GM19372 (cell line): ENCODE data around the gene GARNL3.

Experiments
- ATAC-seq: cut with Tn5 transposase; IDR thresholded peaks from one replicate; pipeline ENCODE4 v1.9.1; 2021; ENCODE audit warnings: mild to moderate bottlenecking, low read depth, moderate library complexity; ENCODE audit not compliant: unreplicated experiment

Gene GARNL3, protein sequence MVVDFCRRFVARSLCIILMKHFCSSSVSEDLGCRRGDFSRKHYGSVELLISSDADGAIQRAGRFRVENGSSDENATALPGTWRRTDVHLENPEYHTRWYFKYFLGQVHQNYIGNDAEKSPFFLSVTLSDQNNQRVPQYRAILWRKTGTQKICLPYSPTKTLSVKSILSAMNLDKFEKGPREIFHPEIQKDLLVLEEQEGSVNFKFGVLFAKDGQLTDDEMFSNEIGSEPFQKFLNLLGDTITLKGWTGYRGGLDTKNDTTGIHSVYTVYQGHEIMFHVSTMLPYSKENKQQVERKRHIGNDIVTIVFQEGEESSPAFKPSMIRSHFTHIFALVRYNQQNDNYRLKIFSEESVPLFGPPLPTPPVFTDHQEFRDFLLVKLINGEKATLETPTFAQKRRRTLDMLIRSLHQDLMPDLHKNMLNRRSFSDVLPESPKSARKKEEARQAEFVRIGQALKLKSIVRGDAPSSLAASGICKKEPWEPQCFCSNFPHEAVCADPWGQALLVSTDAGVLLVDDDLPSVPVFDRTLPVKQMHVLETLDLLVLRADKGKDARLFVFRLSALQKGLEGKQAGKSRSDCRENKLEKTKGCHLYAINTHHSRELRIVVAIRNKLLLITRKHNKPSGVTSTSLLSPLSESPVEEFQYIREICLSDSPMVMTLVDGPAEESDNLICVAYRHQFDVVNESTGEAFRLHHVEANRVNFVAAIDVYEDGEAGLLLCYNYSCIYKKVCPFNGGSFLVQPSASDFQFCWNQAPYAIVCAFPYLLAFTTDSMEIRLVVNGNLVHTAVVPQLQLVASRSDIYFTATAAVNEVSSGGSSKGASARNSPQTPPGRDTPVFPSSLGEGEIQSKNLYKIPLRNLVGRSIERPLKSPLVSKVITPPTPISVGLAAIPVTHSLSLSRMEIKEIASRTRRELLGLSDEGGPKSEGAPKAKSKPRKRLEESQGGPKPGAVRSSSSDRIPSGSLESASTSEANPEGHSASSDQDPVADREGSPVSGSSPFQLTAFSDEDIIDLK

DNA sequence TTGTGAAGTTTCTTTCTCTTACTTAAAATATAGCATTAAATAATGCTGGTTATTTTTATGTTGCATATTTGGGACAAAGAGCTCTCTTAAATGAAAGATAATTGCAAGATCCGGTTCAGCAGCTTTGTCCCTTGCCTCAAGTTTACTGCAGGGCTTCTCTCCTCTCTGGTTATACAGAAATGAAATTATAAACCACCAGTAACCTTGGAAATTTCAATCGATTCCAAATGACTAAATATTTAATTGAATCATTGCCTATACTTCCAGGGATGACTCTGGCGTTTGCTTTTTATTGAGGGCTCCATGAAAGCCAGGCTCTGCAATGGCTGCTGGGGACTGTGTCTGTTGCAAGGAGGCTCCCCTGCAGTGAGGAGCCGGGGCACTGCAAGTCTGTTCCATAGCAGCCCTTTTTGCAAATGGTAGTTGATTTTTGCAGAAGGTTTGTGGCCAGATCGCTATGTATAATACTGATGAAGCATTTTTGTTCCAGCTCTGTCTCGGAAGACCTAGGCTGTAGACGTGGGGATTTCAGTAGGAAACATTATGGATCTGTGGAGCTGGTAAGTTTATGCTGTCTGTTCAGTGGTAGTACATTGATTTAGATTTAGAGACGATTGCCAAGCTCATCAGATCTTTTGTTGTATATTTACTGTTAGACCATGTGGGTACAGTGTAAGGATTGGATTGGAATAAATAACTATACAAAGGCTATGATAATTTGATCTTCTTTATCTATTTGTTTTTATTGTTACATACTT is at the start of gene GARNL3:
Gene GARNL3 (plus strand): TSS at position 313 of the 758 bp plus-strand sequence. CDS start 104 bp downstream, at position 417.
- ATAC-seq = no peak

DNA sequence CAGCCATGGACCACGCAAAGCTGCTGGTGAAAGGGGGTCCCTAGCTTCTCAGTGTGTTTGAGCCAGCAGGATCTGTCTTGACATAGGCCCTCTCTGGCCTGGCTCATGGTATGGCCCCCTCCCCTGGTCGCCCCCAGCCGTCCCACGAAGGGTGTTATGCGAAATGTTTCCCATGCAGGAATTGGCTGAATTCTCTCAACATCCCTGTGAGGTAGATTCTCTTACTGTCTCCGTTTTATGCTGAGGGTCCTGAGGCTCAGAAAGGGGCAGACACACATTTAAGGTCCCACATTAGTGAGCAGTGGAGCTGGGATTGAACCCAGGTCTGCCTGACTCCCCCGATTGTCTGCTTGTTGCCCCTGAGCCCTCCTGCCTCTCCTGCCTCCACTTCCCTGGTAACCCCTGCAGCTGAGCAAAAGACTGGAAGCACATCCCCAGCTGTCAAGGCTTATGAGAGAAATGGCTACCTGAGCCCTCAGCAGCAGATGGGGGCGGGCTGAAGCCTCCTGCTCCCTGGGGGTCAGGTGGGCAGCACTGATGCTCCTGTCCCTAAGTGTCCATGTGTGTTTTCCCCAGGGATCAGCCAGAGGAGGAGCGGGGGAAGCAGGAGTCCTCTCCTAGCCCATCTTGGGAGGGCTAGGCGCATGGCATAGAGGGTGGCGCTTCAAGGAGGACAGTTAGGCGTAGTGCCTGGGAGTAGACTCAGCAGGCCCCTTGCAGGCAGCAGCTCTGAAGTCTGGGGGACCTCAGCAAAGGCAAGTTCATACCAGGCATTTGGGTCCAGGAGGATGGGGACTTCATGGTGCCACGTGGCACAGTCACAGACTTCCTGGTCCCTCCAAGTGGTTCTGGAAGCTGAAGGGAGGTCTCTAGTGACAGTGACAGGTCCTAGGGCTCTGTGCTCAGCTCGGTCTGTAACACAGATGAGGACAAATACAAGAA is 49.0 kb upstream of the GARNL3 start:
- no peak for ATAC-seq

DNA sequence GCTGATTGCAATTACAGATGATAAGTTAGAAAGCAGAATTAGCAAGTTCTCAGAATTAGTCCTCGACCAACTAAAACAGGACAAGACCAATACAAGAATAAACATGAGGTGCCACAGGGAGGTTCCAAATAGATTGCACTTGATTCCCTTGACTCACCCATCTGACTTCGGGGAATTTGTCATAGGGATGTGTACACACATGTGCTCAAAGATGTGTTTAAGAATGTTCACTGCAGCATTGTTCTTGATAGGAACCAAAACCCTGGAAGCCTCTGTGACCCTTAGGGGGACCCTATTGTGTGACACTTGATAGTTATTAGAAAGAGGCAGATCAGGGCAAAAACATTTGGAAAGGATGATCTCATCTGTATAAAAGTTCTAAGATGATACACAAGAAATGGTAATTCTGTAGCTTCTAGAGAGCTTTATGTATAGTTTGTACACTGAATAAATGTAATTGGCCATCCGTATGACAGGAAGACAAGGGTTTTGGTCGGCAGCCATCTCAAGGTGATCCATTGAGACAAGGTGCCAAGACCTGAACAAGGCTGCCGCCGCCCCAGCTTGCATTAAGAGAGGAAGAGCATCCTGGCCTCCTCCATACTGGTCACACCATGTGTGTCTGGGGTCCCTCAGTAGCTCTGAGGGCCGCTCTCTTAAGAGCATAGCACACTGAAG is 48.2 kb upstream of the GARNL3 start:
- ATAC-seq = no peak

DNA sequence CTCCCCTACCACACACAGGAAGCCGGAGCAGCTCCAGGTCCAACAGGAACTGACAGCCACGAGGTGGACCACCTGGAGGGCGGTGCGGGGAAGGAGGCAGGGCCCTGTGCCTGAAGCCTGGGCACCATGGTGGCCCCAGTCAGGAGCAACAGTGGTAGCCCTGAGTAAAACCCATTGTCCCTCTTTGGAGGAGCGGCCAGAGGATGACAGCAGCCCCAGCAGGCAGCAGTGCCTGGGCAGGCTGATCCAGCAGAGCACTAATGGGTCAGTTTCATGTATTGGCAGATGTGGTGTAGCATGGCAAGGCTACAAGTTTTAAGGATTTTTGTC is 47.7 kb upstream of the GARNL3 start:
- ATAC-seq = no peak

DNA sequence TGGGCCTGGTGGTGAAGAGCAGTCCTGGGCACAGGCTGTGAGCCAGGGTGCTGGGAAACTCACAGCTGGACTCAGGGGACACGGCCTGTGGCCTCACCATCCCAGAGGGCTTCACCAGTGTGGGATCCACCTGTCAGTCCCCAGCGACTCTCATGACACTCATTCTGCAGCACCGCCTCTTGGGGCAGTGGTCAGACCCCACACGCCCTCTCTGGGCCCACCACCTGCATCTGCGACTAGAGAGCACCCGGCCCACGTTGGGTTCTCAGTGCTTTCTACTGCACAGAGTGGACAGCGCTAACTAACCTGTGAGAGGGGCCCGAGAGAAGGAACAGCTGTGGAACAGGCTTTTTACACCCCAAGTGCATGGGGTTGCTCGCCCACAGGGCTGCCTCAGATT is 45.8 kb upstream of the GARNL3 start:
- no peak for ATAC-seq

DNA sequence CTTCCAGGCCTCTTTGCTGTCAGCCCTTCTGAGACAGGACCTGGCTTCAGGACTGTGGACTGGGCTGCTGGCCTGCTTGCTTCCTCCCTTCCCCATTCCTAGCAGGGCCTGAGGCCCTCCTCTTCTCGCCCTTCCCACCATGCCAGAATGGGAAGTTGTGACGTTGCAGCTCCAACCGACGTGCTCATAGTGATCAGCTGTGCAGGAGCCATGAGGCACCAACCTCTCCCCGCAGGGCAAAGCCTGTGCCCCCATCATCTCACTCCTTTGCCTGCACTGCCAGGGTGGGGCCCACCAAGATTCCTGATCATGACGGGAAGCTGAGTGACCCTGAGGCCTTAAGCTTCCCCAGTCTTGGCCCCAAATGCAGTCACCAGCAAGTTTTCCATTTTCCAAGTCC is 45.1 kb upstream of the GARNL3 start:
- ATAC-seq = no peak

DNA sequence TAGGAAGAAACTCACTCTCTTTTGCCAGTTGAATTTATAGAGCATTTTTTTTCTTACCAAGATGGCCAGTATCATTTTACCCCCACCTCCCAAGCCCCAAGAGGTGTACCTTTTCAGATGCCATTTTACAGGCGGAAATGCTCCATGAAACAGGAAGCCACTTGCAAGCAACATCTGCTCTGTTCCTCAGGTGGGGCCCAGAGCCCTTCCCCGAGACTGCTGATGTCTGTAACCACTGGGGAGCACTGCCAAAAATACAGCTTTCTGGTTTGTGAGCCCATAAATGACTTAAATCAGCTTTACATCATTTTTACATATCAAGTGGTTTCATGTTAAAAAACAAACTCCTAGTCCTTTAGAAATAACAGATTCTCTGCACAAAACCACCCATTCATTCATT is 42.9 kb upstream of the GARNL3 start:
- ATAC-seq = no peak

DNA sequence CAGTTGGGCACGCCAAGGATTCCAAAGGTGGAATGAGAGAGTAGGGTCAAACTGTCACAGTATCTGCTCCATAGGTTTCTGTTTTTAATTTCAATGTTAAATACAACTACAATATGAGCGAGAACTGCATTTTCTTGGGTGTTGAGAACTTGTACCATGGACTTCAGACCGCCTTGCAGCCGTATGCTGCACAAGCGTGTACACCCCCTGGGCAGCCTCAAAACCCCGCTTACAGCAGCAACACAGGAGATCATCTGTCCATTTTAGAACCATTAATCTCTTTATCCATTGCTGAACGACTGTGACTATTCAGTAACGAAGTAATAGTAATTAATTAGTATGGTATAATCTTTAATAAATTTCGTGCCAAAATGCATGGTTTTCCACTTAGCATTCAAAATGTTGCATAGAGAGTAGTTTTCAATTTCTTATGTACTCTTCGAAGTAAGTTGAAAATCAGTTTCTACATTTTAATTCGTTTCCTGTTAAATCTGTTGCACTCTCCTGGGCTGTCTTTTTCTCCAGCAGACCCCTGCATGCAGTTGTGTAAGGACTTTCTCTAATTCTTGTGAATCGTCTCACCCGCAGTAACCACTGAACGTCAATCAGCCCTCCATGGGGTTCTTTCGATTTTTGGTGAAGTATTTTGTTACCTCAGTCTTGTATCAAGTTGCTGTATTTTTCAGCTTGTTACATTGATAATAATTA is 42.0 kb upstream of the GARNL3 start:
- no peak for ATAC-seq

DNA sequence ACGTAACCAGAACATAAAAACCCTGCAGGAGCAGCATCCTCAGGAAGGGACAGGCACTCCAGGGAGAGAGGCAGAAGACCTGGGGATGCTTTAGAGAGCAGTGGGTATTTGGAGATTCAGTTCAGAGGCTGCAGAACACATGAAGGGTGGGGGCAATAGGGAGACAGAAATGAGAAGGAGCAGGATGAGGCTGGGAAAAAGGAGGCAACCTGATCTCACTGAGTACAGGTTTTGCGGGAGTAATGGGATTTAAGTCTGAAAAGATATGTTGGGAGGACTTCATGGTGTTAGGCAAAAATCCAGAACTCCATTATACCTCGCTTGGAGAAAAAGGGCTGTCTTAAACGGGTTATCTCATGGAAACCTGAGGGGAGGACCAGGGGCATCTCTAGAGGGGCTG is 41.3 kb upstream of the GARNL3 start:
- no peak for ATAC-seq

DNA sequence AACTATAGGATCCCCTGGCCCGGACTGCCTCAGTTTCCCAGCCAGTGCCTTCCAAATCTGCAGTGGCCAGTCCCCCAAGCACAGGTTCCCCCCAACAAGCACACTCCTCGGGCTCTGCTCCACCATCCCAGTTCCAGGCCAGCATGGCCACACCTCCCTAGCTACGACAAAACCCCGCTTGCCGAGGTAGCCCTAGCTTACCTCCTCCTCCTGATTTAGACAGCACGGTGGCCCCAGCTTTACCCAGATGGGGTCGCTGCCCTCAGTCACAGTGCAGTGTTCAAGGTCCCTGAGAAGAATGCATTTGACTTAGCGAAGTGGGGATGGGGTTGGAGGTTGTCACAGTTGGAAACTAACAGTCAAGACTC is 40.8 kb upstream of the GARNL3 start:
- ATAC-seq = no peak

DNA sequence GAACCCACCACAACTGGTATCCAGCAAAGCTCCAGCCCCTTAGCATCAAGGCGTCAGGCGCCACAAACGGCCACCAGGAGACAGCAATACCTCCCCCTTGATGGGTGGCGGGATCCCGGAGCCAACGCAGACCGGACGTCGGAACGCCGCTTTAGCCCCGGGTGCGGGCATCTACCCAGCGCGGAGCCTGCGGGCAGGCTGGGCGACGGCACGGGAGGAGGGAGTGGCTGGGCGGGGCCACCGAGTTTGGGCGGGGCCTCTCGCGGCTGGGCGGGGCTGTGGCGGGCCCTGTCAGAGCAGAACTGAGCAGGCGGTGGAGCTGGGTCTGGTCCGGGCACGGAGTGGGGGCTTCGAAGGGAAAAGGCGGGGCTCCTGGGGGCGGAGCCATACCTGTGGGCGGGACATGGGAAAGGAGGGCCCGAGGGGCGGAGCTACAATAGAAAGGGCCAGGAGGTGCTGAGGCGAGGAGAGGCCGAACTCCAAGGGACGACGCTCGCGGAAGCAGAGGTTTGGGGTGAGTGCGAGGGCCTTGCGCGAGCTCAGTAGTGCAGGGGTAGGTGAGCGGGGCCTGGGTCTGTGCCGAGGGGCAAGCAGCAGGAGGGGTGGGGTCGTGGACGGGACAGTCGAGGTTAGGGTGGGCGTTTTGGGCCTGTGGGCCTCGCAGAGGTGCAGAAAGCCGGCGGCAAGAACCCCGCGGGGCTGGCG is 40.2 kb upstream of the GARNL3 start:
- ATAC-seq = peak; percentile 53

DNA sequence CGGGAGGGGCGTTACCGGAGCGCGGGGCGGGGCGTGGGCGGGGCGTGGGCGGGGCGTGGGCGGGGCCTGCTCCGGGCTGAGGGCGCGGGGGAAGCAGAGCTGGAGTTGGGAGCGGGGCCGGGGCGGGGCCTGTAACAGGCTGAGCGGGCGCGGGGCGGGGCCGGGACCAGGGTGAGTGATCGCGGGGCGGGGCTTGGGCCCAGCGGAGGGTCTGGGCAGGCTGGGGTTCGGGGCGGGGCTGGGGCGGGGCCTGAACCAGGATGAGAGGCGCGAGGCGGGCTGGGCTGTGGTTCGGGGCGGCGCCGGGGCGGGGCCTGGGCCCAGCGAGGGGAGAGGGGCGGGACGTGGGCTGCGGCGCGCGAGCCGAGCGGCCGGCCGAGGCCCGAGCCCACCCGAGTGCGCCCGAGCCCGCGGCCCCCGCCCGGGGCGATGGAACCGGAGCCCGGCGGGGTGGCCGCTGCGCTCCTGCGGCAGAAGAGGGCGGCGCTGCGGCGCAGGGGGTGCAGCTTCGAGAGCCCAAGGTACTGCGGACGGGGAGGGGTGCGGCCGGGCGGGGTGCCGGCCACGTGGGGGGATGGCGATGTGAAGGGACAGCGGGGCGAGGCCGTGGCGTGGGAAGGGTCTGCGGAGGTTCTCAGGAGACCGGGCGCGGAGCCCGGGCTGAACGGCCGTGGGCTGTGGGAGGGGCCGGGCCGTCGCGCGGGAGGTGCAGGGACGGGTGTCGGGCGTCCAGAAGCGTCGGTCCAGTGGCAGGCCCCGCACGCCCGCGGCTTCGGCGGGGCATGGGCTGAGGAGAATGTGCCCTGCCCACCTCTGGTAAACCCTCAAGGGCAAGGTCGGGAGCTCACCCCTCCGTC is 39.5 kb upstream of the GARNL3 start:
- ATAC-seq = peak; percentile 59

DNA sequence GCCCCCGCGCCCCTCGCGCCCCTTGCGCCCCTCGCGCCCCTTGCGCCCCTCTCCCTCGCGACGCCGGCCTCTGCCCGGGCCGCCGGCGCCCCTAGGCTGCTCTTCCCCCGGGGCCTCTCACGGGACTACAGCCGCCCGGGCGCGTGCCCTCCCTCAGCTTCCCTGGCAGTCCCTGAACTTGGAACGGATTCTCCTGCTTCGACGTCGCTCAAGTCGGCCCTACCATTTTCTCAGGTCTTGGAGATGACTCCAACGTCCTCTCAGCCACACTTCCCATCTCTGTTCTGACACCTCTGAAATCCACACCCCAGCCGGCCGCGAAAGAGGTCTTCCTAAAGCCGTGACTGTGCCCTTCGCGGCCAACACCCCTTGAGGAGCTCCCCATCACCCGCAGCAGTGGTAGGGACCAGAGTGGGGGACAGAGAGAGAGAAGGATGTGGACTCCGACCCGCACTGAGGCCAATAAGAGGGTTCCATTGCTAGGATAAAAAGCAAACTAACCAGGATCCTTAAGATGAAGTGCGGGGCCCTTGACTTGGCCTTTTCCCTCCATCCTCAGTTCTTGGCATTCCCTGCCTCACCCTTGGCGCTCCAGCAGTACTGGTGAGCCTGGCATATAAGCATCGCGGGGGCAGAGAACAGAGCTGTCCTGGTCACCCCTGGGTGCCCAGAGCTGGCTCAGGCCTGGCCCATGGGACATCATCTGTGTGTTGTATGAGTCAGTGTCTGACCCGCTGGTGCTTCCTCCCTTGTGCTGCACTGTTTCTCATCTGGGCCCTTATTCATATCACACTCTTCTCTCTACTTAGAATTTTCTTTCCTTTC is 38.6 kb upstream of the GARNL3 start:
- ATAC-seq = no peak

DNA sequence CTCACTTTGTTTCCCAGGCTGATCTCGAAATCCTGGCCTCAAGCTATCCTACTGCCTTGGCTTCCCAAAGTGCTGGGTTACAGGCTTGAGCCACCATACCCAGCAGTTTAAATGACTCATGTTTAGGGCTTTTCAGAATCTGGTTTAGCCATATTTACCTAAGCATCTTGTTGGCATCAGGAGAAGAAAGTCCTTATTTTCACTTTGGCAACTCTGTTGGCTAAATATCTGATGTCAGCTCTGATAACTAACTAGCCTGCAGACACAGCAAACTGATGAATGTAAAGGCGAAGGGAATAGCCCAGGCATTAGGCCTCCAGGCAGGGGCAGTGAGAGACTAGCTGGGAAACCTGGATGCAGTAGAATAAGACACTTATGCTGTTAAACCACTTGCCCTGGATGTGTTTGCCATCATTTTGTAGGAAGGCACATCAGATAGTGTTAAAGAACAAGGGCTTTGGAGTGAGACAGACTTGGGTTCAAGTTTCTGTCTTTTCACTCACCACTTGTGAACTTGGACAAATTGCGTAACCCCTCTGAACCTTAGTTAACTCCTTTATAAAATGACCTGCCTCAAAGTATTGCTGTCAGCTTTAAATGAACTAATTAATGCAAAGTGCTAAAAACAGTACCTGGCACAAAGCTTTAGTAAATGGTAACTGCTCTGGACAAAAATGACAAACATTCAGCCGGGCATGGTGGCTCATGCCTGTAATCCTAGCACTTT is 34.7 kb upstream of the GARNL3 start:
- no peak for ATAC-seq

DNA sequence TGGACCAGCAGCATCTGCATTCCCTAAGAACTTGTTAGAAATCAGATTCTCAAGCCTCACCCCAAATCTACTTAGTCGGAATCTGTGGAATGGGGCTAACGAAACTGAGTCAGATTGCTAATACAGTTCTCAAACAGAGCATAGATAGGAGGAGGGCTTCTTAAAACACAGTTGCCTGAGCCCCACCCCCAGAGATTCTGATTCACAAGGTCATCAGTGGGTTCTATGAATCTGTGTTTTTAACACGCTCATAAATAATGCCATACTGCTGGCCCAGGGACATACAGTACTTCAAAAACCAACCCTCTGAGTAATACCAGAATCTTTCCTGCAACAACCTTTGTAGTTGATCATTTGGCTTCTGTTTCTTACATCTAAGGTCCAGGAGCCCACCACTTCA is 32.9 kb upstream of the GARNL3 start:
- ATAC-seq = no peak
